HepG2 (cell line): ENCODE measurements around the gene SCP2. TPM values are rescaled to one million over a fixed set of nuclear protein-coding genes. Genes with fewer than 3 reads are reported as not detected.

Experiments used
- ATAC-seq: fragments of 200-7000 bp; cut with Tn5 transposase; 3 replicates; pipeline ENCODE4 v1.9.1; 2020; ENCODE audit warnings: mild to moderate bottlenecking, moderate library complexity
- BruUV-seq: library from RNA; stranded (reverse); fragments of 400-500 nt; replicated peaks from 2 replicates; lab custom pipeline; 2021; lab: Mats Ljungman, UMichigan
- CTCF ChIA-PET: fragments of 300-600 bp; formaldehyde crosslinking; extraction: SDS; loops from one replicate; lab custom pipeline; 2021; ENCODE audit warnings: low total read pairs, inconsistent platforms, low intra/inter-chr PET ratio; lab: Yijun Ruan, JAX
- POLR2A ChIA-PET: fragments of 350-600 bp; sonication (Branson Sonifier 250); formaldehyde crosslinking; loops from one replicate; lab custom pipeline; 2020; ENCODE audit warnings: antibody characterized with exemption, inconsistent platforms; lab: Yijun Ruan, JAX
- DNase-seq: peaks from one replicate; pipeline ENCODE4 v3.0.0-alpha.2; 2015; ENCODE audit warnings: low spot score
- FAIRE-seq: peaks from 3 replicates; lab custom pipeline; 2011; peaks lifted over from hg19 to GRCh38; lab: Jason Lieb, UNC
- H2AFZ ChIP-seq: one replicate; pipeline ENCODE4 v1.6.1; 2011; ENCODE audit warnings: low read length, inconsistent platforms
- H3K27ac ChIP-seq: fragments of 300-600 bp; 3 replicates; pipeline ENCODE4 v1.8.0; 2011; ENCODE audit warnings: mixed run types, mild to moderate bottlenecking, mixed read lengths, low read length, inconsistent platforms; ENCODE audit not compliant: insufficient read depth; ENCODE audit errors: extremely low read length
- H3K27me3 ChIP-seq, 2 experiments: fragments of 200-600 bp in 1 of 2; 2 replicates in 1 of 2; 3 replicates in 1 of 2; pipeline versions ENCODE4 v1.6.0 to v1.8.0; 2011; ENCODE audit warnings: low read length in 2 of 2, mild to moderate bottlenecking in 2 of 2, moderate library complexity in 2 of 2, inconsistent platforms in 1 of 2; ENCODE audit not compliant: insufficient read depth in 2 of 2, control insufficient read depth in 1 of 2
- H3K36me3 ChIP-seq, 2 experiments: fragments of 200-600 bp in 1 of 2; replicated peaks in 1 of 2; 2 replicates in 1 of 2; 3 replicates in 1 of 2; pipeline versions ENCODE4 v1.5.1 to v1.8.0; 2011; ENCODE audit warnings: low read length in 2 of 2, inconsistent platforms in 1 of 2; ENCODE audit not compliant: insufficient read depth in 2 of 2, control insufficient read depth in 1 of 2
- H3K4me1 ChIP-seq: 2 replicates; pipeline ENCODE4 v1.5.1; 2012; ENCODE audit warnings: low read length, inconsistent platforms; ENCODE audit not compliant: insufficient read depth
- H3K4me2 ChIP-seq: 2 replicates; pipeline ENCODE4 v1.6.0; 2011; ENCODE audit warnings: low read depth, low read length, inconsistent platforms
- H3K4me3 ChIP-seq, 3 experiments: fragments of 200-600 bp in 1 of 3; sonication (generic), shearing (Covaris generic) in 1 of 3; replicated peaks in 1 of 3; 2 replicates each; pipeline ENCODE4 v1.5.1; 2011 to 2016; ENCODE audit warnings: low read length in 3 of 3, inconsistent platforms in 2 of 3, low read depth in 2 of 3, mild to moderate bottlenecking in 2 of 3, control low read depth in 1 of 3, mixed read lengths in 1 of 3; ENCODE audit not compliant: insufficient read depth in 1 of 3
- H3K79me2 ChIP-seq: one replicate; pipeline ENCODE4 v1.6.1; 2011; ENCODE audit warnings: low read length, inconsistent platforms; ENCODE audit not compliant: insufficient read depth
- H3K9ac ChIP-seq: 2 replicates; pipeline ENCODE4 v1.6.0; 2011; ENCODE audit warnings: mild to moderate bottlenecking, low read depth, low read length, inconsistent platforms; ENCODE audit not compliant: insufficient read depth
- H3K9me3 ChIP-seq: 2 replicates; pipeline ENCODE4 v1.5.1; 2012; ENCODE audit warnings: mild to moderate bottlenecking, low read length
- H4K20me1 ChIP-seq: 2 replicates; pipeline ENCODE4 v1.6.0; 2011; ENCODE audit warnings: inconsistent platforms, mild to moderate bottlenecking, low read length, moderate library complexity; ENCODE audit not compliant: insufficient read depth
- ATM ChIP-seq: fragments of 450-650 bp; IDR thresholded peaks from 2 replicates; pipeline ENCODE4 v1.7.1; 2017; ENCODE audit warnings: mild to moderate bottlenecking, borderline replicate concordance
- ISX ChIP-seq: sonication (generic); formaldehyde crosslinking; conservative IDR thresholded peaks from 2 replicates; pipeline ENCODE4 v1.5.0; 2020; ENCODE audit warnings: missing genetic modification reagents
- KDM6A ChIP-seq: IDR thresholded peaks from 2 replicates; pipeline ENCODE4 v1.6.1; 2016; ENCODE audit warnings: low read depth
- MIER2 ChIP-seq: IDR thresholded peaks from 2 replicates; pipeline ENCODE4 v1.6.1; 2016; ENCODE audit warnings: missing biosample characterization, missing genetic modification reagents
- PLSCR1 ChIP-seq: sonication (generic); formaldehyde crosslinking; IDR thresholded peaks from 2 replicates; pipeline ENCODE4 v1.5.0; 2020; ENCODE audit warnings: missing genetic modification reagents, mild to moderate bottlenecking, borderline replicate concordance
- SSRP1 ChIP-seq: IDR thresholded peaks from 2 replicates; pipeline ENCODE4 v1.6.1; 2016; ENCODE audit warnings: control low read depth
- THAP9 ChIP-seq: sonication (generic); formaldehyde crosslinking; IDR thresholded peaks from 2 replicates; pipeline ENCODE4; 2020; ENCODE audit warnings: missing genetic modification reagents, mild to moderate bottlenecking, borderline replicate concordance
- YEATS4 ChIP-seq: sonication (generic); formaldehyde crosslinking; IDR thresholded peaks from 2 replicates; pipeline ENCODE4 v1.4.0; 2020; ENCODE audit warnings: missing genetic modification reagents, borderline replicate concordance
- ZNF724P ChIP-seq: sonication (generic); formaldehyde crosslinking; IDR thresholded peaks from 2 replicates; pipeline ENCODE4 v1.8.0; 2022; ENCODE audit warnings: missing genetic modification reagents, borderline replicate concordance
- ZNF75D ChIP-seq: sonication (generic); formaldehyde crosslinking; IDR thresholded peaks from 2 replicates; pipeline ENCODE4 v1.8.1; 2023; ENCODE audit warnings: missing genetic modification reagents, mild to moderate bottlenecking, borderline replicate concordance
- WGBS: methylation state at CpG from one replicate; pipeline ENCODE4 v1.1.6; 2017; ENCODE audit warnings: low lambda C conversion rate; 5-methylcytosine and 5-hydroxymethylcytosine counted together
- in situ Hi-C: cut with HindIII; loops from 2 replicates; pipeline ENCODE4 v1.10.0; 2017; ENCODE audit warnings: low pct_unique_long_range_greater_than_20kb; ENCODE audit not compliant: extremely low pct_ligation_motif_present
- intact Hi-C: fragments of 100-400 bp; cut with micrococcal nuclease; formaldehyde crosslinking; loops from one replicate; pipeline ENCODE4 v1.10.0; 2022; ENCODE audit not compliant: unreplicated experiment
- polyA plus RNA-seq, 8 experiments: library from polyadenylated mRNA; depleted of rRNA in 3 of 8; stranded (reverse) in 7 of 8; unstranded in 1 of 8; fragments of >200 nt; fragmentation: Illumina TruSeq in 4 of 8; extraction: Trizol in 4 of 8; gene quantifications; 2 replicates each; pipeline versions ENCODE4 v1.2.1 to v1.2.3, GENCODE V29; 2011 to 2016; ENCODE audit warnings: low read depth in 4 of 8, missing spikeins in 1 of 8, mixed read lengths in 1 of 8; ENCODE audit not compliant: insufficient read depth in 1 of 8
- total RNA-seq, 5 experiments: library from RNA; depleted of rRNA; stranded (reverse); fragments of >200 nt; fragmentation: Illumina TruSeq; extraction: Trizol; gene quantifications; 2 replicates each; pipeline ENCODE4 v1.2.3, GENCODE V29; 2016; ENCODE audit warnings: low read depth in 1 of 5
- TF ChIP-seq, protein P1 (sequence below): sonication (generic); formaldehyde crosslinking; IDR thresholded peaks from 2 replicates; pipeline ENCODE4 v1.4.0; 2020; ENCODE audit warnings: missing genetic modification reagents
- TF ChIP-seq, protein P2 (sequence below): sonication (generic); formaldehyde crosslinking; IDR thresholded peaks from 2 replicates; pipeline ENCODE4 v1.9.0; 2022; ENCODE audit warnings: missing genetic modification reagents, mild to moderate bottlenecking, borderline replicate concordance
- TF ChIP-seq, protein P3 (sequence below): sonication (generic); formaldehyde crosslinking; IDR thresholded peaks from 2 replicates; pipeline ENCODE4 v1.5.1; 2020; ENCODE audit warnings: missing genetic modification reagents, mild to moderate bottlenecking, borderline replicate concordance

The SCP2 gene
- total and polyA plus RNA-seq, 2 of the 13 experiments (the other 11 are each of a cell fraction or from before 2014, with no cell fraction given) = 59.0 to 133 TPM

- Histone ChIP-seq H3K36me3 (peaks cover 0 to 3% of the 10 kb centered on the region in 2 experiments; a peak in 1 of 5 replicates), H4K20me1 (no peaks in the 10 kb centered on the region), H3K4me1 (peaks cover 10% of the 10 kb centered on the region; the same call in 1 of the 2 replicates), H3K9ac (no peak overlapping the region), H3K79me2 (no peaks in the 10 kb centered on the region), H3K9me3 (no peaks in the 10 kb centered on the region), H3K27ac (no peak overlapping the region), H3K4me2 (no peak overlapping the region), H3K27me3 (no peaks in the 10 kb centered on the region), H3K4me3 (no peak overlapping the region), H2AFZ (no peak overlapping the region)
- DNase-seq = no peak
- no peak for FAIRE-seq
- intact Hi-C loops = no loop called here
- in situ Hi-C loops = no loop called here
- ATAC-seq = no peak
- ChIA-PET POLR2A (interaction anchor here (1.2 kb wide), 1 partner anchor 17 kb away, joined by 4 read pairs; the partner anchor contains the start of gene SCP2), CTCF (no interaction called here)
- no TSS peak for BruUV-seq
- WGBS = 91% methylated on average over 3 of the region's 3 CpGs
- no peak for TF ChIP-seq THAP9 (CRISPR knock-in tag)
- TF ChIP-seq KDM6A = no peak
- TF ChIP-seq ISX (CRISPR knock-in tag) = no peak
- TF ChIP-seq SSRP1 = no peak
- TF ChIP-seq ZNF724P (CRISPR knock-in tag) = no peak
- TF ChIP-seq, protein P1, sequence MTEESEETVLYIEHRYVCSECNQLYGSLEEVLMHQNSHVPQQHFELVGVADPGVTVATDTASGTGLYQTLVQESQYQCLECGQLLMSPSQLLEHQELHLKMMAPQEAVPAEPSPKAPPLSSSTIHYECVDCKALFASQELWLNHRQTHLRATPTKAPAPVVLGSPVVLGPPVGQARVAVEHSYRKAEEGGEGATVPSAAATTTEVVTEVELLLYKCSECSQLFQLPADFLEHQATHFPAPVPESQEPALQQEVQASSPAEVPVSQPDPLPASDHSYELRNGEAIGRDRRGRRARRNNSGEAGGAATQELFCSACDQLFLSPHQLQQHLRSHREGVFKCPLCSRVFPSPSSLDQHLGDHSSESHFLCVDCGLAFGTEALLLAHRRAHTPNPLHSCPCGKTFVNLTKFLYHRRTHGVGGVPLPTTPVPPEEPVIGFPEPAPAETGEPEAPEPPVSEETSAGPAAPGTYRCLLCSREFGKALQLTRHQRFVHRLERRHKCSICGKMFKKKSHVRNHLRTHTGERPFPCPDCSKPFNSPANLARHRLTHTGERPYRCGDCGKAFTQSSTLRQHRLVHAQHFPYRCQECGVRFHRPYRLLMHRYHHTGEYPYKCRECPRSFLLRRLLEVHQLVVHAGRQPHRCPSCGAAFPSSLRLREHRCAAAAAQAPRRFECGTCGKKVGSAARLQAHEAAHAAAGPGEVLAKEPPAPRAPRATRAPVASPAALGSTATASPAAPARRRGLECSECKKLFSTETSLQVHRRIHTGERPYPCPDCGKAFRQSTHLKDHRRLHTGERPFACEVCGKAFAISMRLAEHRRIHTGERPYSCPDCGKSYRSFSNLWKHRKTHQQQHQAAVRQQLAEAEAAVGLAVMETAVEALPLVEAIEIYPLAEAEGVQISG (CRISPR knock-in tag) = no peak
- TF ChIP-seq YEATS4 = no peak
- TF ChIP-seq, protein P2, sequence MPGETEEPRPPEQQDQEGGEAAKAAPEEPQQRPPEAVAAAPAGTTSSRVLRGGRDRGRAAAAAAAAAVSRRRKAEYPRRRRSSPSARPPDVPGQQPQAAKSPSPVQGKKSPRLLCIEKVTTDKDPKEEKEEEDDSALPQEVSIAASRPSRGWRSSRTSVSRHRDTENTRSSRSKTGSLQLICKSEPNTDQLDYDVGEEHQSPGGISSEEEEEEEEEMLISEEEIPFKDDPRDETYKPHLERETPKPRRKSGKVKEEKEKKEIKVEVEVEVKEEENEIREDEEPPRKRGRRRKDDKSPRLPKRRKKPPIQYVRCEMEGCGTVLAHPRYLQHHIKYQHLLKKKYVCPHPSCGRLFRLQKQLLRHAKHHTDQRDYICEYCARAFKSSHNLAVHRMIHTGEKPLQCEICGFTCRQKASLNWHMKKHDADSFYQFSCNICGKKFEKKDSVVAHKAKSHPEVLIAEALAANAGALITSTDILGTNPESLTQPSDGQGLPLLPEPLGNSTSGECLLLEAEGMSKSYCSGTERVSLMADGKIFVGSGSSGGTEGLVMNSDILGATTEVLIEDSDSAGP (CRISPR knock-in tag) = no peak
- no peak for TF ChIP-seq ZNF75D
- no peak for TF ChIP-seq ATM
- TF ChIP-seq, protein P3, sequence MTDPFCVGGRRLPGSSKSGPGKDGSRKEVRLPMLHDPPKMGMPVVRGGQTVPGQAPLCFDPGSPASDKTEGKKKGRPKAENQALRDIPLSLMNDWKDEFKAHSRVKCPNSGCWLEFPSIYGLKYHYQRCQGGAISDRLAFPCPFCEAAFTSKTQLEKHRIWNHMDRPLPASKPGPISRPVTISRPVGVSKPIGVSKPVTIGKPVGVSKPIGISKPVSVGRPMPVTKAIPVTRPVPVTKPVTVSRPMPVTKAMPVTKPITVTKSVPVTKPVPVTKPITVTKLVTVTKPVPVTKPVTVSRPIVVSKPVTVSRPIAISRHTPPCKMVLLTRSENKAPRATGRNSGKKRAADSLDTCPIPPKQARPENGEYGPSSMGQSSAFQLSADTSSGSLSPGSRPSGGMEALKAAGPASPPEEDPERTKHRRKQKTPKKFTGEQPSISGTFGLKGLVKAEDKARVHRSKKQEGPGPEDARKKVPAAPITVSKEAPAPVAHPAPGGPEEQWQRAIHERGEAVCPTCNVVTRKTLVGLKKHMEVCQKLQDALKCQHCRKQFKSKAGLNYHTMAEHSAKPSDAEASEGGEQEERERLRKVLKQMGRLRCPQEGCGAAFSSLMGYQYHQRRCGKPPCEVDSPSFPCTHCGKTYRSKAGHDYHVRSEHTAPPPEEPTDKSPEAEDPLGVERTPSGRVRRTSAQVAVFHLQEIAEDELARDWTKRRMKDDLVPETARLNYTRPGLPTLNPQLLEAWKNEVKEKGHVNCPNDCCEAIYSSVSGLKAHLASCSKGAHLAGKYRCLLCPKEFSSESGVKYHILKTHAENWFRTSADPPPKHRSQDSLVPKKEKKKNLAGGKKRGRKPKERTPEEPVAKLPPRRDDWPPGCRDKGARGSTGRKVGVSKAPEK = no peak
- no peak for TF ChIP-seq PLSCR1
- TF ChIP-seq MIER2 = no peak
Observed at GRCh38 chr1:52943876-52944416, 16.9 kb downstream of the SCP2 start.
